GM10248 (cell line): ENCODE results near the gene CCDC141.

ENCODE experiments used
- CTCF ChIA-PET: fragments of 300-600 bp; sonication (Branson Sonifier 250); formaldehyde crosslinking; extraction: SDS; loops from one replicate; lab custom pipeline; 2021; ENCODE audit warnings: antibody characterized with exemption; lab: Yijun Ruan, JAX
- POLR2A ChIA-PET: fragments of 350-650 bp; sonication (Branson Sonifier 250); formaldehyde crosslinking; extraction: SDS; loops from one replicate; lab custom pipeline; 2020; ENCODE audit warnings: antibody characterized with exemption; lab: Yijun Ruan, JAX
- DNase-seq: peaks from one replicate; pipeline ENCODE4 v3.0.0; 2012; ENCODE audit errors: extremely low spot score
- TF ChIP-seq, protein P1 (sequence below): IDR thresholded peaks from 2 replicates; pipeline ENCODE4 v1.5.1; 2012; ENCODE audit warnings: mild to moderate bottlenecking, low read depth; ENCODE audit errors: extremely low read depth, missing control alignments, control extremely low read depth

CCDC141 gene

DNA sequence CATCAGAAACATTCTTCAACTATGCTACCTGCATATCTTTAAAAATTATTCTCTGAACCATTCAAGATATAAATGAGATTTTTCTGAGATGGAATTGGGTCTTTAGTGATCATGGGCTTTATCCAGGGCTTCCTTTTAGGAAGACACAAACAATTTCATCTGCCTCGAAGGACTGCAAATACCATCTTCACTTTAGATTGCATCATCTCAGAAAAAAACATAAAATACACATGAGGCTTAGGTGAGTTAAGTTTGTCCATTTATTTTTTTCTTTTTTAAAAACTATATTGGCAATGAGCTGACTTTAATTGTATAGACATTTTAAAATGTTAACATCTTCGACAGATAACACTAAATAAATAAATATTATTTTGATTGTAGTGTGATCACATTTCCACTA lies 262.8 kb downstream of the CCDC141 start:
- ChIA-PET CTCF (interaction anchor here (1.1 to 1.7 kb wide), 2 partner anchors 9 to 25 kb away, joined by 3 to 7 read pairs; no protein-coding TSS in a partner anchor), POLR2A (no interaction called here)
- TF ChIP-seq, protein P1, sequence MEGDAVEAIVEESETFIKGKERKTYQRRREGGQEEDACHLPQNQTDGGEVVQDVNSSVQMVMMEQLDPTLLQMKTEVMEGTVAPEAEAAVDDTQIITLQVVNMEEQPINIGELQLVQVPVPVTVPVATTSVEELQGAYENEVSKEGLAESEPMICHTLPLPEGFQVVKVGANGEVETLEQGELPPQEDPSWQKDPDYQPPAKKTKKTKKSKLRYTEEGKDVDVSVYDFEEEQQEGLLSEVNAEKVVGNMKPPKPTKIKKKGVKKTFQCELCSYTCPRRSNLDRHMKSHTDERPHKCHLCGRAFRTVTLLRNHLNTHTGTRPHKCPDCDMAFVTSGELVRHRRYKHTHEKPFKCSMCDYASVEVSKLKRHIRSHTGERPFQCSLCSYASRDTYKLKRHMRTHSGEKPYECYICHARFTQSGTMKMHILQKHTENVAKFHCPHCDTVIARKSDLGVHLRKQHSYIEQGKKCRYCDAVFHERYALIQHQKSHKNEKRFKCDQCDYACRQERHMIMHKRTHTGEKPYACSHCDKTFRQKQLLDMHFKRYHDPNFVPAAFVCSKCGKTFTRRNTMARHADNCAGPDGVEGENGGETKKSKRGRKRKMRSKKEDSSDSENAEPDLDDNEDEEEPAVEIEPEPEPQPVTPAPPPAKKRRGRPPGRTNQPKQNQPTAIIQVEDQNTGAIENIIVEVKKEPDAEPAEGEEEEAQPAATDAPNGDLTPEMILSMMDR, result no peak
- DNase-seq, result no peak

DNA sequence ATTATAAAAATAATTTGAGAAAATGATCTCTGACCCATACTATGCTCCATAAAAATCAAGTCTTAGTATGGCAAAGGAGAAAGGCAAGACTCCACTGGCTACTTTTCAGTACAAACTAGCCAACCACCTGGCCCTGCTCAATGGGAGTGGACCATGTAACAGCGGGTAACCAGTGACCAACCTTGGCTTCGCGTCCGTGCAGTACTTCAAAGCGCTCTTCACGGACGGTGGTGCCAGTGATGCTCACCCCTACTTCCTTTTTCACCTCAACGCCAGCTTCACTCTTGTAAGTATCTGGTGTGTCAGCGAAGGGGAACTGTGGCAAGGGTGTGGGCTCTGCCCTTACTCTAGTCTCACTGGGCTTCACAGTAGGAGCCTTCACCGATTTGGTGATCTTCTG lies 266.0 kb downstream of the CCDC141 start:
- CTCF ChIA-PET, result interaction anchor here (0.8 to 3.7 kb wide), 6 partner anchors 10 to 346 kb away, joined by 3 to 17 read pairs (median 4); no protein-coding TSS in a partner anchor
- POLR2A ChIA-PET, result no interaction called here

DNA sequence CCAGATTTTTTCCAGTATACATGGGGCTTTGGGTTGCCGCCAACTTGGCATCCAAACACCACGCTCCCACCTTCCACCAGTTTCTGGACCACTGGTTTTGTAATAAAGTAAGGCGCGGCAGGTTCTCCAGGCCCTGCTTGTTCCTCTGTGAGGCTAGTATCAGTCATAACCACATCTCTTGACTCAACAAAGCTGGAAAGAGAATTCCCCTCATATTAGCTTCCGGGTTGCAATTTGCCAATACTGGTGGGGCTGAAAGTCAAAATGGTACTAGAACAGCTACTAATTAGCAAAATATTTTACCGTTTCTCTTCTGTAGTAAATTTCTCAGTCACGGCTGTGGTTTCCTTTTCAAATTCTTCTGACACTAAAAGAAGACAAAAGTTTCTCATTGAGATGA lies 267.7 kb downstream of the CCDC141 start:
- TF ChIP-seq, protein P1, result no peak
- DNase-seq, result no peak
- CTCF ChIA-PET, result interaction anchor here (3.7 kb wide), 1 partner anchor 13 kb away, joined by 17 read pairs; no protein-coding TSS in a partner anchor
- POLR2A ChIA-PET, result no interaction called here

More for the DNA sequence above, 266.0 kb downstream of the CCDC141 start:
- no peak for DNase-seq
- TF ChIP-seq, protein P1, result no peak
